GM12864 (cell line): ENCODE measurements around the gene DDT.
"Not testable (repeated sequence)": the region's sequence is repeated elsewhere in the genome, so short reads cannot be mapped to it uniquely, and the experiment has no call there.

ENCODE experiments used
- DNase-seq: peaks from one replicate; pipeline ENCODE4 v3.0.0-alpha.2; 2011; ENCODE audit warnings: low read depth
- H3K4me3 ChIP-seq: 2 replicates; pipeline ENCODE4 v1.5.1; 2011; ENCODE audit warnings: mild to moderate bottlenecking, low read depth, low read length, control low read depth
- TF ChIP-seq, protein P1 (sequence below): IDR thresholded peaks from 2 replicates; pipeline ENCODE4 v1.5.1; 2011; ENCODE audit warnings: low read depth, mild to moderate bottlenecking, moderate library complexity, low read length, control low read depth, inconsistent platforms; ENCODE audit errors: missing control alignments

The DDT gene

DNA sequence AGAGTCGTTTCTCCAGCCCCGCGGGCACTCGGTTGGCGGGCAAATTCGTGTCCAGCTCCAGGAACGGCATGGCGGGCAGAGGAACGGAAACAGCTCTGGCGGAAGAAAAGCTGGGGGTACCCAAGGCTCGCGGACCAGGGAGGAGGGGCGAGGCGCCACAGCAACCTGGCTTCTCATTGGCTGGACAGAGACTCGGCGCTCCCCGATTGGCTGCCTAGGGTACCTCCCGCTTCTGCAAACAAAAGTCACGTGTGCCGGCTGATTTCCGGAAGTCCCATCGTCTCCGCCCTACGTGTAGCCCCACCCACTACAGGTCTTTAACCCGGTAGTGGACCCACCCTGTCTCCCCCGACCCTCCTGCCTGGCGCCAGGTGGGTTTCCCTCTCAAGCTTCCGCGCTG, at the start of gene DDT:
Gene DDT (minus strand): TSS at position 97 of the 400 bp plus-strand sequence. CDS start 27 bp downstream, at position 70.
- not testable (repeated sequence) for DNase-seq, H3K4me3 ChIP-seq

DNA sequence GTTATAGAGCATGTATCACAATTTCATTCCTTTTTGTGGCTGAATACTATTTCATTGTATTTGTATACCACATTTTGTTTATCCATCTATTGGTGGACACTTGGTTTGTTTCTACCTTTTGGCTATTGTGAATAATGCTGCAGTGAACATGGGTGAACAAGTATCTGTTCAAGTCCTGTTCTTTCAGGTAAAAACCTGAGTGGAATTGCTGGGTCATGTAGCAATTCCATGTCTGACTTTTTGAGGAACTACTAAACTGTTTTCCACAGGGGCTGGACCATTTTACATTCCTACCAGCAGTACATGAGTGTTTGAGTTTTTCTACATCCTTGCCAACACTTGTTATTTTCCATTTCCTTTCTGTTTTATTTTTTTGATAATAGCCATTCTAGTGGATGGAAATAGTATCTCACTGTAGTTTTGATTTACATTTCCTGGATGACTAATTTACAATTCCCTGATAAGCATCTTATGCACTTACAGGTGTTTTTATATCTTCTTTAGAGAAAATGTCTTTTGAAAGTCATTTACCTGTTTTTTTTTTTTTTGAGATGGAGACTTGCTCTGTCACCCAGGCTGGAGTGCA, 49.1 kb upstream of the DDT start:
- no peak for DNase-seq
- TF ChIP-seq, protein P1, sequence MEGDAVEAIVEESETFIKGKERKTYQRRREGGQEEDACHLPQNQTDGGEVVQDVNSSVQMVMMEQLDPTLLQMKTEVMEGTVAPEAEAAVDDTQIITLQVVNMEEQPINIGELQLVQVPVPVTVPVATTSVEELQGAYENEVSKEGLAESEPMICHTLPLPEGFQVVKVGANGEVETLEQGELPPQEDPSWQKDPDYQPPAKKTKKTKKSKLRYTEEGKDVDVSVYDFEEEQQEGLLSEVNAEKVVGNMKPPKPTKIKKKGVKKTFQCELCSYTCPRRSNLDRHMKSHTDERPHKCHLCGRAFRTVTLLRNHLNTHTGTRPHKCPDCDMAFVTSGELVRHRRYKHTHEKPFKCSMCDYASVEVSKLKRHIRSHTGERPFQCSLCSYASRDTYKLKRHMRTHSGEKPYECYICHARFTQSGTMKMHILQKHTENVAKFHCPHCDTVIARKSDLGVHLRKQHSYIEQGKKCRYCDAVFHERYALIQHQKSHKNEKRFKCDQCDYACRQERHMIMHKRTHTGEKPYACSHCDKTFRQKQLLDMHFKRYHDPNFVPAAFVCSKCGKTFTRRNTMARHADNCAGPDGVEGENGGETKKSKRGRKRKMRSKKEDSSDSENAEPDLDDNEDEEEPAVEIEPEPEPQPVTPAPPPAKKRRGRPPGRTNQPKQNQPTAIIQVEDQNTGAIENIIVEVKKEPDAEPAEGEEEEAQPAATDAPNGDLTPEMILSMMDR = no peak
- H3K4me3 ChIP-seq = no peak overlapping the region

DNA sequence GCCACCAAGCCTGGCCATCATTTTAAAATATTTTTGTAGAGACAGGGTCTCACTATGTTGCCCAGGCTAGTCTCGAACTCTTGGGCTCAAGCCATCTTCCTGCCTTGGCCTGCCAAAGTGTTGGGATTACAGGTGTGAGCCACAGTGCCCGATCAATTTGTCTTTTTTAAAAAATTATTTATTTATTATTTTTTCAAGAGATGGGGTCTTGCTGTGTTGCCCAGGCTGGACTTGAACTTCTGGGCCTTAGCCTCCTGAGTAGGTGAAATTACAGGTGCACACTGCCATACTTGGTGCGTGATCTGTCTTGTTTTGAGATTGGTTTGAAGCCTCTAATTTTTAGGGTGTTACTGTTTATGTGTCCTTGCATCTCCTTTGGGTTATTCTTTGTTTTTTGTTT, 47.1 kb upstream of the DDT start:
- no peak overlapping the region for H3K4me3 ChIP-seq
- TF ChIP-seq, protein P1 = no peak
- no peak for DNase-seq

DNA sequence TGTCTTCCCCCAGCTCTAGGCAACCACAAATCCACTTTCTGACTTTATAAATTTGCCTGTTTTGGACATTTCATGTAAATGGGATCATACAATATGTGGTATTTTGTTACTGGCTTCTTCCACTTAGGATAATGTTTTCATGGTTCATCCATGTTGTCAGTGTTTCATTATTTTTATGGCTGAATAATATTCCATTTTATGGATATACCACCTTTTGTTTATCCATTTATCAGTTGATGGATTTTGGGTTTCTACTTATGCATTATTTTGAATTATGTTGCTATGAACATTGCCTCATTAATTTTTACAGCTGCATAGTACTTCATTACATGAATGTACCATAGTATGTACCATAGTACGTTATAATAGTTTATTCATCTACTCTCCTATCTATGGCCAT, 41.9 kb upstream of the DDT start:
- TF ChIP-seq, protein P1 = no peak
- DNase-seq = no peak
- no peak overlapping the region for H3K4me3 ChIP-seq

DNA sequence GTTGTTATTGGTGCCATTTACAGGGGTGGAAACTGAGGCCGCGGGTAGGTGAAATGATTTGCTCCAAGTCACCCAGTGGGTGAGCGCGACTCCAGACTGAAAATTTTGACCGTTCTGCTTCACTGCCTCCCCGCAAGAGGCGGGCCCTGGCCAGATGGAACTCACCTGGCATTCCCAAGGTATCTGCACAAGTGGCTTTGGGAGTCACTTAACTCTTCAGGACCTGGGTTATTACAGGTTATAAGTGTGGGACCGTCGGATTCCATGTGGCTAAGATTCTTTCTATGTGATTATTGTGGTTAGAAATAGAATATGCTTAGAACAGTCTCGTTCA, 37.5 kb upstream of the DDT start:
- no peak for DNase-seq
- TF ChIP-seq, protein P1 = no peak
- peak overlapping the region; percentile 67 for H3K4me3 ChIP-seq

DNA sequence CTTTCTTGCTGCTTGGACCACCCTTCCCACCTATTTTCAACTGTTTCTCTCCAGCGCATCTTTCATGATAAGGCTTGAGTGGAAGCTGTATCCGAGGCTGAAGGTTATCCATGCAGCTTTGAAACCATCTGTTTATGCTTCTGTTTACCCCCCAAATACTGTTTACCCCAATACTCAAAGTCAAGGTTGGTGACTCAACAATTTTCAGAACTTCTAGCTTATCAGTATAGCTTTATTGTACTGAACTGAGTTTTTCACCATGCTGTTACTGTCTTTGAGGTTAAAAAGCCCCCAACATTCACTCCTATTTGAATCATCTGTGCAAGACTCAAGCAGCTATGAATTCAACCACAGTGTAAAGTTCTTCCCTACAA, 35.8 kb upstream of the DDT start:
- no peak for DNase-seq
- TF ChIP-seq, protein P1 = no peak
- no peak overlapping the region for H3K4me3 ChIP-seq

DNA sequence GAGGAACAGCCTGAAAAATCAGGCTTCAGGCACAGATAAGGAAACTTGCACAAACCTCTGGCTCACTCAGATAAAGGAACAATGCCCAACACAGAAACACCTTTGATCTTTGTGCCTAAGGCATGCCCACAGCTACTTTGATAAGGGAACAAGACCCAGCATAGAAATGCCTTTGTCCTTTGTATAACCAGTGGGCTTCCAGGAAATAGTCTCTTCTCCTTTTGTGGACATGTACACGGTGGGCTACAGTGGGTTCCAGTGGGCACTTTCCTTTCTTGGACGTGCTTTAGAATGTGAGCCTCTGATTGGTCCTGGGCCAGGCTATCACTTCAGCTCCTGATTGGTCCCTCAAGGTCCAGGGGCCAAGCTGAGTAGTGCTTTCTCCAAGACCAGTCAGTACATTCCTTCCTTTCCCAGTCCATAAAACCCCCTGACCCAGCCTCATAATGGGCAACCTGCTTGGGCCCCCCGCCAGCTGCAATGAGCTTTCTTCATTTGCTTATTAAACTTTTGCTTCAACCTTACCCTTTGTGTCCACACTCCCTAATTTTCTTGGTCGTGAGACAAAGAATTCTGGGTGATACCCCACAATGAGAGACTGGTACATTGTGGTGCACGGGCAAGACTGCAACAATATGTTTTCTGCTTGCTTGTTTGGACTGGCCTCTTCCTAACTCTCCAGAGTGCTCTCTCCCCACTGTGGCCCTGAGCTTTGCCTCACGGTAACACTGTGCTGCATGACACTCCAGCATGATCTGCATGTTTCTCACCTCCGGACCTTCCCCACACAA, 35.2 kb upstream of the DDT start:
- TF ChIP-seq, protein P1 = no peak
- DNase-seq = no peak
- H3K4me3 ChIP-seq = no peak overlapping the region
